HG02610 (cell line): Measurements from ENCODE around the gene DPYD.
A peak's percentile ranks its signal among the peaks of the same experiment; 100 is the strongest.

Experiments used
- ATAC-seq: cut with Tn5 transposase; IDR thresholded peaks from one replicate; pipeline ENCODE4 v1.9.1; 2021; ENCODE audit warnings: mild to moderate bottlenecking, moderate library complexity; ENCODE audit not compliant: unreplicated experiment

The DPYD gene

DNA sequence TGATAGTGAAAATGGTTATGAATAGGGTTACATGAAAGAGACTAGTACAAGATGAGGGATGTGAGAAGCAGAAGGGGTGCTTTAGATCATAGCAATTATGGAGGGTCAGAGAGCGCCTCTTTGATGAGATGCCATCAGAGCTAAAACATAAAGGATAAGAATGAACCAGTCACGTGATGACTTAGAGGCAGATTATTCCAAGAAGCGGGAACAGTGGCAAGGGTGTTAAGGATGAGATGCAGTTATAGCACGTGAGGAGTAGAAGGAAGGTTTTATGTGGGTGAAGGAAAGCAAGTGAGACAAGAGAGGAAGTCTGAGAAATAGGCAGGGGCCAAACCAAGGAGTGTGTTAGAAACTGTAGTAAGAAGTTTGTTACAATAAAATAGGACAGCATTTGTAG lies 360.1 kb downstream of the DPYD start:
- no peak for ATAC-seq

DNA sequence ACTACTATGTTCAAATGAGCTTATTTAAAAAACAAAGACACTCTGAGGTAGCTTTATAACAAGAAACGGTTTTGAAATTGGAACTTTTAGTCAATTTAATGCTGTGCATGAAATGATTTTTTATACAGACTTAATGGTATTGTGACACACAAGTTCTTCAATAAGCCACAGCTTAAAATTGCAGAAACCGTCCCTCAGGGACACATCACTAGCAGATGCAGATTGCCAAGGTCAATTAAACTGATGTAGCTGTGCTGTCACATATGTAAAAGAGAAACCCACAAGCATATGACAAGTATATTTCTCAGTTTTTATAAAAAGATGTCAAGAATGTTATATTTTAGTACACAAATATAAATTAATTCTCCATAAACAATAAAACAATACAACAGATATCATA lies 366.9 kb downstream of the DPYD start:
- ATAC-seq: no peak

DNA sequence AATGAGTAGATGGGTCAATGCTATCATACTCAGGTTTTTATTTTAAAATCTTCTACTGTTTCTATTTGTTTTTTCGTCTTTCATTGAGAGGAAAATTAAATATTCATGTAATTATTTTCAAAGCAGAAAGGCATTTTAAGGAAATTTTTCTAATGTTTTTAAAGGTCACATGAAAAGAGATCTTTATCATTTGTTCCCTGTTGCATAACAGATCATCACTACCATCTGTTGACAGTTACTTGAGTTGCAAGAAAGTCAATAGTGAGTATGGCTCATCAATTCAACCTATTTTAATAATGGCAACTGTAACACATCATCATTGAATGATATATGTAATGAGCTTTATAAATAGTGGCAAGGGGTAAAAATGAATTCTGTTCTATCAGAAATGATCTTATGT lies 369.7 kb downstream of the DPYD start:
- ATAC-seq: no peak

DNA sequence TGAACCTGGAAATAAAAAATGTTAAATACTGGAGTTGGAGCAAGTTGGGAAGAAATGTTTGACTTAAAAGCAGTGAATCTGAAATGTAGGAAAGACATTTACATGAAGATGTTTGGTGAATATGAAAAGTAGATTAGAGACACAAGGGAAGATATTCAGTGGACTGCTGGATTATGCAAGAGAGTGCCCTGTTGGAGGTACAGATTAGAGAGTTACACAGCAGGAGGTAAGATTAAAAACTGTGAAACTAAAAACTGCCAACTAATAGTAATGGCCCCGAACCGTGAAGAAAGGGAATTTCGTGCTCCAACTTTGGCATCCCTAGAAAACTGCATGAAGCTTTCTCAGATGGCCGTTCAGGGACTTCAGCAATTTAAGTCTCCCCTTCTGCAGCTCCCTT lies 375.4 kb downstream of the DPYD start:
- ATAC-seq: no peak

DNA sequence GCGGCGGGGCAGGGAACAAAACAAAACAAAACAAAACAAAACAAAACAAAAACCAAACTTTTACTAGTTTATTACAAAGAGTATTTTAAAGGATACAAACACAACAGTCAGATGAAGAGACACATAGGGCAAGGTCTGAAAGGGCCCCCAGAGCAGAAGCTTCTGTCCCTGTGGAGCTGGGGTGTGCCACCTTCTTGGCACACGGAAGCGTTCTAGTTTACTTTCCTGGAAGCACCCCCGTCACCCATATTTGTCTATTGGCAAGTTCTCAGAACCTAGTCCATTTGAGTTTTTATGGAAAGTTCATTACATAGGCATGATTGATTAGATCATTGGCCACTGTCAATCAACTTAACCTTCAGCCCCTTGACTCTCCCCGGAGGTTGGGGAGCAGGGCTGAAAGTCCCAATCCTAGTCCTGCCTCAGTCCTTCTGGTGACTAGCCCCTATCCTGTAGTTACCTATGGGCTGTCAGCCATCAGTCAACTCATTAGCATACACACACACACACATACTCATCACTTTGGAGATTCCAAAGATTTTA lies 380.4 kb downstream of the DPYD start:
- no peak for ATAC-seq

DNA sequence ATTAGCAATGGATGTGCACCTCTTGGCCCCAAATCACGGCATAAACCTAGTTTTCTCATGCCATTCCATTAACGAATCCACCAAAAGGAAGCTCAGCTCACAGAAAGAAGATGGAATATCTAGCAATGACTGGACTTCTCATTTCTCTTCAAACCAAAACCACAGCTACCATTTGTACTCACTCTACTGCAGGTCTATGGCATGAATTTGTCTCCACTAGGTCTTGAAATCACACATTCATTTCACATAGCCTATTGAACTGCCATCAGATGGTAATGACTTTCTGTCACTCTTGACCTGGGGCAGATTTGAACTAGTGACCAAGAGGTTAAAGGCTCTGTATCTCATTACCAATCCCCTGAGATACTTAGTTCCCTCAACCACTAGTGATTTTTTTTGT lies 382.7 kb downstream of the DPYD start:
- no peak for ATAC-seq

DNA sequence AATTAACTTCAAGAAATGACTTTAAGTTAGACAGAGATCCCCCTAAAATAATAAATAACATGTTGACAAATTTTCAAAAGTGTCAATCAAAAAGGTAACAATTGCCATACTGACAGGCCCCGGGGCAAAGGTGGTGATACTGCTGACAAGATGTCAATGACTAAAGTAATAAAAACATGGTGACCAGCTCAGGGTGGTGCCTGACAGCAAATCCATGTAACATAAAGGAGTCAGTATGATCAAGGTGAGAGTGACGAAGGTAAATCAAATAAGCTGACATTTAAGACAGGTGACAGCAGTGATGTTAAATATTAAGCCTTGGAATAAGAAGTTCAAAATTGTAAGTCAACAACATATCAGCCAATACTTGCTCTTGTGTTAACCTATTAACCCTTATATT lies 387.5 kb downstream of the DPYD start:
- ATAC-seq: no peak

DNA sequence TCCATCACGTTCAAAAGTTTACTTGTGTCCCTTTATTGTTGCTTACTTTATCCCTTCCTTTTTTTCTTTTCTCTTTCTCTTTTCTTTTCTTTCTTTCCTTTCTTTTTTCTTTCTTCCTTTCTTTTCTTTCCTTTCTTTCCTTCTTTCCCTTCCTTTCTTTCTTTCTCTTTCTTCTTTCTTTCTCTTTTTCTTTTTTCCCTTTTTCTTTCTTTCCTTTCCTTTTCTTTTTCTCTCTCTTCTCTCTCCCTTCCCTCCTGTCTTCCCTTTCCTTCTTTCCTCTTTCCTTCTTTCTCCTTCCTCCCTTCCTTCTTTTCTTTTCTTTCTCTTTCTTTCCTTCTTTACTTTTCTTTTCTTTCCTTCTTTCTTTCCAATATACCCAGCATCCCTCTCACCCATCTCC lies 391.2 kb downstream of the DPYD start:
- ATAC-seq: no peak

DNA sequence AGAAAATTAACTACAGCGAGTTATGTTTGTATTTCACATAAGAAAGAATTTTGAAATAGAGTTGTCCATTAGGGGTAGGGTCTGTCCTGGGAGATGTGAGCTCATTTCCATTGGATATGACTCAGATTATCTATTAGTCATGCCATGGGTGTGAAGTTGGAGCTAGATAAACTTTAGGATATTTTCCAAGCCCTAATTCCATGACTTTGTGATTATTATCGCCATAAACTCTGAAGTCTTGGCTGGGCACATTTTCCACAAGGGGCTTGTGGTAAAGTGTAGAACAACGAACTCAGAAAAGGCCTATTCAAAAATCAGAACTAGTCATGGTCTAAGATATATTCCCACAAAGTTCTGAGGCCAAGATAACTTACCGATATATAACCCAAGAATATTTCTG lies 396.6 kb downstream of the DPYD start:
- ATAC-seq: no peak

DNA sequence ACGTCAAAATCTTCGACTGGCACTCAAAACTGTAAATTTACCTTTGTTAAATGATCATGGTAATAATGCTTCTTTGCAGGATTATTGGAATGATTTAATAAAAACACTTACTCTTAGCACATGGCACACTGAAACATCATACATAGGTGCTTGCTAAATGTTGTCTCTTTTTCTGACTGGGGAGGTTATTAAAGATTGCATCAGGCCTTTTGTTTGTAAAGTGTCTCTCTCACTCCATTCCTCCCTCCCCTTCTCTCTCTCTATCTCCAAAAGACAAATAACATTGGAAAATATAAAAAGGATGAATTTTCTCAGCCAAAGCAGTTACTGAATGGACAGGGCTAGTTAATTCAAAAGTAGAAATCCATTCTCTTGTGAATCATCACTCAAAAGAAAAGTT lies 404.2 kb downstream of the DPYD start:
- ATAC-seq: no peak

DNA sequence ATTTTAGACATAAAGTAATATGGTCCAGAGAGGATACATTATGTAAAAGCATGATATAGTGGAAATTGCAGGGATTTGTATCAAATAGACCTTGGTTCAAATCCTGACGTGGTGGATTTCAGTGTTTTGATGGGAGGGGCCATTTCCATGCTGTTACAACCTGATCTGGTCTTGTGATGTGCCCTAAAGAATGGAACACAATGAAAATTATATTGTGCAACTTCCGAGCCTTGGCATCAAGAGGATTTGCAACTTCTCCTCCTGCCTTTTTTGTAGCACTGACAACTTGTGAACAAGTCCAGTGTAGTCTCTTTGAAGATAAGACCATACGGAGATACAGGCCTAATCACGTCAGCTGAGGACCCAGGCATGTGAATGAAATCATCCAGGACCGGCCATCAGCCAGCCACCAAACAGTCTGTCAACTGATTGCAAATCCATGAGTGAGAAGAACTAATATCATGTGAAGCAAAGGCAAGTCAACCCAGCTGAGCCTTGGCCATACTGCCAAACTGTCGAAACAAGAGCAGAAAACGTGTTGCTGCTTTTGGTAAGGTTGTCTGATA lies 412.1 kb downstream of the DPYD start:
- ATAC-seq: no peak

DNA sequence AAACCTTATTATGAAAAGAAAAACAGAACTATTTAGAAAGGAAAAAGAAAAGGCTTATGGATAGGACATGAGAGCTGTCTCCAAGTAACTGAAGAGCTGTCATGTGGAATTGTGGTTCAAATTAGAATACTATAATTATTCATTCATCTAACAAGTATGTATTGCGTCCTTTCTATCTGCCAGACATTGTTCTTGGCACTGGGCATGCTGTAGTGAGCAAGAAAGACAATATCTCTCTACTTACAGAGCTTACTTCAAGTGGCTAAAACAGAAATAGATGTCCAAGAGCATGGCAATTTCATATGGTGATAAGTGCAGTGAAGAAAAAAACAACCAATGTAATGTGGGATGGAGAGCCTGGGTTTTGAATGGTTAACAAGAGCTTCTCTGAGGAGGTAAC lies 413.0 kb downstream of the DPYD start:
- ATAC-seq: no peak

DNA sequence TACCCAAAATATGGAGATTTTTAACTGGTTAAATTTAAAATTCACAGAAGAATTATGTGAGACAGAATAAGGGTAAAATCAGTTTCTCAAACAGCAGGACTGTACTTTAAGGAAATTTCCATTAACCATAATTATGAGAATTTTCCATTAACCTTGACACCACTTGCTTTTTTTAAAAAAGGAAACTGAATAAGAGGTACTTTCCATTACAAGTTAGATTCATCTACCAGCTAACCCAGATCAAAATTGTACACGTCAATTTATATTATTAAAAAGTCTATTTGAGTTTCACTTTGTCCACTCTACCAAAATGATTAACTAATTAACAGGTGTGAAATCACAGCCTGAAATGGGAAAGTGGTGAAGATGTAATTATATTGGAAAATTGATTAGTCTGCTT lies 414.5 kb downstream of the DPYD start:
- no peak for ATAC-seq

DNA sequence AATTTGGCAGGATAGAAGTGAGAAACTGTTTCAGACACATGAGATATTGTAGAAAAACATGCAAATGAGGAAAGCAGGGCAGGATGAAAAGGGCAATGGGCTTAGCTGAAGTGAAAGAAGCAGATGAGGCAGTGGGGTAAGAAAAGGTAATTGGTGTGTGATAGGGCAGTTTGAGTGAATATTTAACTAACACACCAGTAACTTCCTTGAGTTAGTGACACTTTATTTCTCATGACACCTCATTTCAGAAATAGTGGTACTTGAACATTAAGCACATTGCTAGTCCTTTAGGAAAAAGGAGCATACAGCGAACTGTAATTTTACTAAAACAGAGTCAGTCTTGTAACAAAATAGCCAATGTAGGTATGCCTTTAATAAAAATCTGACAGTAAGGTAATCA lies 415.0 kb downstream of the DPYD start:
- peak; percentile 86 for ATAC-seq

DNA sequence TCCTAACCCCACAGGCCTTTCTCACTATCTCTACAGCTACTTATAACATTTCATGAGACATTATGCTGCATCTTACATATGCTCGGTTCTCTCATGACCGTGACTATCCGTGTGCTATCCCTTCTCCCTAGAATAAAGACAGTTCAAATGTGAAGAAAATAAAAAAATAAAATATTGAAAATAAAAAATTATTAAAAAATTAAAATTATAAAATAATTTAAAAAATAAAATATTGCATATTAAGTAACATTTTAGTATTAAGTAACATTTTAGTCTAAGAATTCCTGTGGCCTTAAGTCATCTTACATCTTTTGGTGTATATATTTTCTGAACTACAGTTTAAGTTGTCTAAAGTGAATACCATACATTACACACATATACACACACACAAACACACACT lies 415.5 kb downstream of the DPYD start:
- peak; percentile 7 for ATAC-seq

DNA sequence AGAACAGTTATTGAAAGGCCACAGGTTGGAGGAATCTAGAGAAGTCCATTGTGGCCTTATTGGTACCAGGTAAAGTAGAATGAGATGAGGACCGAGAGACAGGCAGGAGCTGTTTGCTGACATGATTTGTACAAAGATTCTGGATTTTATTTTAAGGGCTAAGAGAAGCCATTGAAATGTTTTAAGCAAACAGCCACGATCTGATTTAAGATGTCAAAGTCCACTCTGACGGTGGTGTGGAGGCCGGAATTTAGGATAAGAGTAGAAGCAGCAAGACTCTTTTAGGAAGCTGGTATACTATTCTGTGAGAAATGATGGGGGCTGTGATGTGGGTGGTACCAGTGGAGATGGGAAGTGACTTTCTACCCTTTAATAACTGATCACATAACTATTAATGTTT lies 418.5 kb downstream of the DPYD start:
- no peak for ATAC-seq

DNA sequence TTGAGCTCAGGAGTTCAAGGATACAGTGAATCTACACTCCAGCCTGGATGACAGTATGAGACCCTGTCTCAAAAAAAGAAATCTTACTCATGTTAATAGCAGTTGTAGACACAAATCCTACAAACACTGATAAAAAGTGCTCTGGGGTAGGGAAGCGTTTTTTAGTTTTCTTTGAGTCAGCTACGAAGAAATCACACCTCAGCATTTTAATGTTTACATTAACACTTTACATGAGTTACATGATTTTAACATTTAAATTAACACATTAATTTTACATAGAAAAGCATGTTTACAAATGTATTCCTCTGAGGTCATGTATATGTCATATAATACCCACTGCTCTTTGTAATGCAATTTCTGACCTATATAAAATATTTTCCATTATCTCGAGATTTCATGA lies 419.2 kb downstream of the DPYD start:
- ATAC-seq: no peak

DNA sequence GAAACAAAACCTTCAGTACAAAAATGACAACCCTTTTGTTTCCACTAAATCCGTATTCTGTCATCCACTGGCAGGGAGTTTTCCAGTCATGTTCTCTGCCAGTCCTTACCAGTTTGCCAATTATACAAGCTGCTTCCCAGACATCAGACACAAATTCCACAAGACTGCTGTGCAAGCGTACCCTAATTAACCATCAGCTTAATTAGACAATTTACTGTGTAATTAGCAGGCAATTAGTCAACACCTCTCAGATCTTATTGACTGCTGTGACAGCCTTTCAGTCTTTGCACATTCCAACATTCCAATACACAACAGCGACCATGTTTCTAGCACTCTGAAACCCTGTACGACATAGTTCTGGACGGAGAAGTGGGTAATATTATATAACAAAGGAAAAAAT lies 420.1 kb downstream of the DPYD start:
- no peak for ATAC-seq

DNA sequence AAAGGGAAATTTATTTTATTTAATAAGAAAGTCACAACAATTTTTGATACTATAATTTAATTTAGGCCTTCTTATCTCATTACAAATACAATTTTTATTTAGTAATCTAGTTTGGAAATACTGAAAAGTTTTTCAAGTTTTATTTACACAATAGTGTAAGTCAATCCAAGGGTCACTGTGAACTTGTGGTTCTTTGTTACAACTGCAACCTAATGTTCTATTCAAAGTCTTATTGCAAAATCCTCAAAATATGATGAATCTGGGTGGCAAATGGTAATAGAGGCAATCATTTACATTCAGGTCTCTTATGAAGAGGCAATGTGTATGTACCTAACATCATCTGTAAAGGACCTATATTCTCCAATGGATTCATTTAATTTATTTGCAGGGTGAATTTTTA lies 421.2 kb downstream of the DPYD start:
- no peak for ATAC-seq

DNA sequence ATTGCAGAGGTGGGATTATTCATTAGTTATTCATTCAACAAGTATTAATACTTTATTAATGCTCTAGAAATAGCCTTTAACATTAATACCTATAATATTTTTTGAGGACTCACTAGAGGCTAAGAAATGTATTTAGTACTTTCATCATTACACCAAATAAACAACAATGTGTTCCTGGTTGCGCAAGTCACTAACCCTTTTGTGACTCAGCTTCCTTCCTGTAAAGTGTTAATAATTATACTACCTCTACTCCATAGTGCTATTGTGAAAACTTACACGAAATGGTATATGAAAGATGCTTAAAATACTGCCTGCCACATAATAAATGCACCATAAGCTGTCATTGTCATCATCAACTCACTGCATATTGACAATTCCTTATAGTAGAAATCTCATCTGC lies 431.0 kb downstream of the DPYD start:
- ATAC-seq: no peak

DNA sequence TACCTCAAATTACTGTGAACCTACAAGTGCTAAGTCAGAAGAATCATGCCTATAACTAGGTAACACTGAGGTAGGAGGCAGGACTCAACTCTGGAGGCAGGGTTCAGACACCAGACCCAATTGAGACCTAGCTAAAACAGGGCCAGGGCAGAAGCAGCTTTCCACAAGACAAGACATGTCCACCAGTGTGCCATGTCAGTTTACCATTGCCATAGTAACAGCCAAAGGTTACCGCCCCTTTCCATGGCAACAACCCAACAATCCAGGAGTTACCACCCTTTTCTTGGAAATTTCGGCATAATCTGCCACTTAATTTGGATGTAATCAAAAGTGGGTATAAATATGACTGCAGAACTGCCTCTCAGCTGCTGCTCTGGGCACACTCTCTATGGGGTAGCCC lies 432.3 kb downstream of the DPYD start:
- ATAC-seq: no peak

DNA sequence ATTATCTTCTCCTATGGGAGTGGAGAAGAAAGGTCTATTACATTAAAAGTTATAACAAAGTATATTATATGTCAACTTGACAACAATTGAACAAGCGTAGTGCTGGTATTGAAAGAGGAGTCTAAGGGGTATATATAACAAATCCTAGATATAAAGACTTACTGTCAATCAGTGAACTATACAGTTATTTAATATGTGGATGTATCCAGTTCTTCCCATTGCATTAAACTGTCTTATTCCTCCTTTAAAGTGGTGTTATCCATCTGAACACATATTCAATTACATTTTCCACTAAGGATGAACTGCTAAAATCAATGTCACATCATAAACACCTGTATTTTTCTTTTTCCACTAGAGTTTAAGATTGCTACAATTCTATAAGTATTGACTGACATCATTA lies 438.8 kb downstream of the DPYD start:
- no peak for ATAC-seq

DNA sequence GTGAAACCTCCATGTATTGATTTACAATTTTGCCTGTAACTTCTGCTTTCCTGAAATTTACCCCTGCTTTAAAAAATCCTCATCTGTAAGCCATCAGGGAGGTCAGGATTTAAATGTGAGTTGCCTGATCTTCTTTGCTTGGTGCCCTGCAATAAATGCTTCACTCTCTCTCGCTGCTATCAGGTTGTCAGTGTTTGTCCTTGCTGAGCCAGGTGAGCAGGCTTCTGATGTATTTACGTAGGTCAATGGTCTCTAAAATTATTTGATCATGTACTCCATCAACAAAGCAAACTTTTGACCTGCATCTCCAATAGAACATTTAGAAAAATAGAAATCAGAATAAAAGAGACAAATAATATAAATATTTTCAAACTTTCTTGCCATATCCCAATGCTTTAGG lies 453.4 kb downstream of the DPYD start:
- ATAC-seq: no peak

DNA sequence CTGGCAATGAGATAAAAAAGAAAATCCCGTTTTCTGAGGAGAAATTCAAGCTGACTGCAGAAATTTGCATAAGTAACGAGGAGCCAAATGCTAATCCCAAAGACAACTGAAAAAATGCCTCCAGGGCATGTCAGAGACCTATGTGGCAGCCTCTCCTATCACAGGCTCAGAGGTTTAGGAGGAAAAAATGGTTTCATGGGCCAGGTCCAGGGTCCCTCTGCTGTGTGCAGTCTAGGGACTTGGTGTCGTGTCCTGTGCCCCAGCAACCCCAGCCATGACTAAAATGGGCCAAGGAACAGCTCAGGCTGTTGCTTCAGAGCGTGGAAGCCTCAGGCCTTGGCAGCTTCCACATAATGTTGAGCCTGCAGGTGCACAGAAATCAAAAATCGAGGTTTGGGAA lies 456.5 kb downstream of the DPYD start:
- no peak for ATAC-seq
